ENCODE data around the gene HYPK. TPM values are rescaled to one million over a fixed set of nuclear protein-coding genes. Genes with fewer than 3 reads are reported as not detected.

The HYPK gene
- total RNA-seq, 5 donors from 2014 or later (not counting 1 experiment from before 2014, with no cell fraction given) = 19.2 to 23.6 (median 21.8) TPM

DNA sequence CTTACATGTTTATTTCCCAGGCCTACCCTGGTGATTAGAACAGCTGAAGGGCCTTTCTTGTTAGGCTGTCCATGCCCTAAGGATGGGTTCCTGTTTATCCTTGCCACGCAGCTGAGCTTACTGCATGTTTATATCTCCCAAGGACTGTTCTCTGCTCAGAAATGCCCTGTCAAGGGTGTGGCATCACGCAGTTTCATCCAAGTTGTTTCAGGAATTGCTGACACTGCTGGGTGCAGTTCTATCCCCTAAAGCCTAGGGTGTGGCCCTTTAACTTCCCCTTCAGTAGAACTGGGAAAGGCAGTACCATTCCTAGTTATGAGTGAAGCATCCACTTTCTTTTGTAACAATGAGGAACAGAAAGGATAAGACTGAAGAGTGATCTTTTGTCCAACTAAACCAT, 28.6 kb upstream of the HYPK start:
- no peak for DNase-seq
- Mint-ChIP-seq H3K27ac (peak overlapping the region; percentile 34 to 59), H3K36me3 (peaks cover 32% of the 10 kb centered on the region), H3K4me3 (no peak overlapping the region), H3K9me3 (no peaks in the 10 kb centered on the region), H3K27me3 (no peaks in the 10 kb centered on the region), H3K4me1 (peaks cover 6 to 13% (median 9%) of the 10 kb centered on the region in 3 donors)
- Histone ChIP-seq H3K4me3 (ENCODE audit: control insufficient read depth in 1 of 2, extremely low read depth in 1 of 2, low read length in 1 of 2) (no peak overlapping the region), H3K27me3 (replicated peaks in 1 of 2; ENCODE audit: control insufficient read depth in 2 of 2, extremely low read depth in 1 of 2, insufficient read depth in 2 of 2, low read length in 1 of 2) (no peaks in the 10 kb centered on the region), H3K4me1 (ENCODE audit: control insufficient read depth in 1 of 2, extremely low read depth in 1 of 2, insufficient read depth in 2 of 2, low read length in 2 of 2) (peaks cover 0 to 11% of the 10 kb centered on the region in 2 experiments), H3K27ac (ENCODE audit: low read length) (no peak overlapping the region), H3K36me3 (ENCODE audit: control insufficient read depth in 2 of 2, extremely low read depth in 1 of 2, insufficient read depth in 1 of 2, low read length in 1 of 2) (peaks cover 0 to 60% of the 10 kb centered on the region in 2 donors), H3K9me3 (no peaks in the 10 kb centered on the region)
- WGBS (ENCODE audit: insufficient coverage) = 91% methylated on average over 1 of the region's 2 CpGs
- ChIA-PET POLR2A (no interaction called here), CTCF (no interaction called here)
- no peak for ATAC-seq (replicated peaks in 1 of 4)

DNA sequence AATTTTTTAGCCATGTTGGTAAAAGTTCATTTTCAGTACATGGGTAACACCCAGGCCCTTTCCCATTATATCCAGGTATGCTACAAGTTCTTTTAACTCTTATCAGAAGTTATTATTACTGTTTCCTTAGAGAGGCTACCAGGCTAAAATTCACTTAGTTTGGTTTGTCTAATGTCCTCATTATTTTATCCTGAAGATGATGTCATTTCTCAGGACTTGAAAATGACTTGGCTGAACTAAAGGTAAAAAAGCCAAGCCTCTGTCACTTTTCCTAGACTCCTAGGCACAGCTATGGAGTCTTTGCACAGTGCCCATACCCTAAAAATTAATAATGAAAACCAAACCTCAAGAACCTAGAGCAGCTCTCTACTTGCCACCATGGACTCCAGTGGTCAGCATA, 27.8 kb upstream of the HYPK start:
- peaks cover 0 to 54% of the 10 kb centered on the region in 2 donors for H3K36me3 ChIP-seq (ENCODE audit: control insufficient read depth in 2 of 2, extremely low read depth in 1 of 2, insufficient read depth in 1 of 2, low read length in 1 of 2)
- no peak overlapping the region for H3K27ac ChIP-seq (ENCODE audit: low read length)
- H3K27me3 ChIP-seq (replicated peaks in 1 of 2; ENCODE audit: control insufficient read depth in 2 of 2, extremely low read depth in 1 of 2, insufficient read depth in 2 of 2, low read length in 1 of 2) = no peaks in the 10 kb centered on the region
- Mint-ChIP-seq H3K4me1 (peaks cover 12 to 20% (median 13%) of the 10 kb centered on the region in 3 donors), H3K27ac (no peak overlapping the region), H3K27me3 (no peaks in the 10 kb centered on the region), H3K36me3 (peaks cover 32% of the 10 kb centered on the region), H3K4me3 (no peak overlapping the region), H3K9me3 (no peaks in the 10 kb centered on the region)
- ATAC-seq (replicated peaks in 1 of 4) = no peak
- peaks cover 3 to 14% of the 10 kb centered on the region in 2 experiments for H3K4me1 ChIP-seq (ENCODE audit: control insufficient read depth in 1 of 2, extremely low read depth in 1 of 2, insufficient read depth in 2 of 2, low read length in 2 of 2)
- H3K4me3 ChIP-seq (ENCODE audit: control insufficient read depth in 1 of 2, extremely low read depth in 1 of 2, low read length in 1 of 2) = no peak overlapping the region
- no peak for DNase-seq
- CTCF ChIA-PET = no interaction called here
- no peaks in the 10 kb centered on the region for H3K9me3 ChIP-seq
- POLR2A ChIA-PET = no interaction called here

DNA sequence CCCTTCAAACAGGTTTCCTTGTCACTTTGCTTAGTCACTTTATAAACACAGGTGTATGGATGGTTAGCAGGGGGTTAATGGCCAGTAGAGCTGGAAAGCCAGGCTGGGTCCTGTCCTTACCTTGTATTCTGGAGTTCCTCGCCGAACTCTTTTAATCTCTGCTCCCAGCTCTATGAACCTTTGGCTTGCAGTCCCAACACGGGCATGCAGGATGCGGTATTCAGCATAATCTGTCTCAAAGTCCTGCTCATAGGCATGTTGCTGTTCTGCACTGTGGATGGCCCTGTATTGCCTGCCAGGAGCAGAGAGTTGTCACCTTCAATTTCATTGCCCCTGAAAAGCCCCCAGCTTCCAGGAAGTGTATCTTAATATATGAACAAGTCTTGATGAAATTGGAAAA, 26.3 kb upstream of the HYPK start:
- H3K4me3 Mint-ChIP-seq = no peak overlapping the region
- POLR2A ChIA-PET = no interaction called here
- H3K4me1 Mint-ChIP-seq = peaks cover 16 to 26% (median 21%) of the 10 kb centered on the region in 3 donors
- Histone ChIP-seq H3K4me1 (ENCODE audit: control insufficient read depth in 1 of 2, extremely low read depth in 1 of 2, insufficient read depth in 2 of 2, low read length in 2 of 2) (peaks cover 3 to 22% of the 10 kb centered on the region in 2 experiments), H3K27me3 (replicated peaks in 1 of 2; ENCODE audit: control insufficient read depth in 2 of 2, extremely low read depth in 1 of 2, insufficient read depth in 2 of 2, low read length in 1 of 2) (no peaks in the 10 kb centered on the region), H3K9me3 (no peaks in the 10 kb centered on the region), H3K4me3 (ENCODE audit: control insufficient read depth in 1 of 2, extremely low read depth in 1 of 2, low read length in 1 of 2) (no peak overlapping the region), H3K36me3 (ENCODE audit: control insufficient read depth in 2 of 2, extremely low read depth in 1 of 2, insufficient read depth in 1 of 2, low read length in 1 of 2) (peaks cover 0 to 40% of the 10 kb centered on the region in 2 donors), H3K27ac (ENCODE audit: low read length) (no peak overlapping the region)
- DNase-seq = no peak
- H3K27me3 Mint-ChIP-seq = no peaks in the 10 kb centered on the region
- no peak for ATAC-seq (replicated peaks in 1 of 4)
- WGBS (ENCODE audit: insufficient coverage) = 93% methylated on average over 3 of the region's 4 CpGs
- peak overlapping the region; percentile 30 to 37 for H3K27ac Mint-ChIP-seq
- H3K9me3 Mint-ChIP-seq = no peaks in the 10 kb centered on the region
- peaks cover 23% of the 10 kb centered on the region for H3K36me3 Mint-ChIP-seq
- CTCF ChIA-PET = no interaction called here

DNA sequence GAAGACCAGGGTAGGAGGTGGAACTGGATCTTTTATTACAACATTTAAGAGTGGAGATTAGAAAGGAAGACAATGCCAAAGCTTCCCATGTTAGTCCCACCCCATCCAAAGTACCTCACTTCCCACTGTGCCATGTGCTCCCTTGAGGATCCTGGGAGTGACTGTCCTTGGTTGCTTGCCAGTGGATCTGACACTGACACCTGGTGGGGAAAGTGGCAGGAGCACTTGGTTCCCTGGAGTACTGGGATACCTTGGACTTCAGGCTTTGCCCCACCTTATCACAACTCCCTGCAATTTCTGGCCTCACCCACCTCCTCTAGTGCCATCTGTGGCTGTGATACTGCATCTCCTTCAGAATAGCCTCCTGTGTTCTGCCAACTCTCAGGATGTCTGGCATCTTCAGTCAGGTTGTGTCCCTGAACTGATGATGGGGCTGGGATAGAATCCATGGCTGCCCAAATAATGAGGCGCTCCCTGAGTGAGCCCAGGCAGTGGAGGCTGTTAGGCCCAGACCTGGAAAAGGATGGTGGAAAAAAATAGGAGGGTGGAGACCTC, 24.9 kb upstream of the HYPK start:
- Mint-ChIP-seq H3K4me3 (peak overlapping the region; percentile 92 to 93 (median 93)), H3K27me3 (no peaks in the 10 kb centered on the region), H3K36me3 (peaks cover 11% of the 10 kb centered on the region), H3K9me3 (no peaks in the 10 kb centered on the region), H3K4me1 (peaks cover 18 to 23% (median 18%) of the 10 kb centered on the region in 3 donors), H3K27ac (peak overlapping the region; percentile 61 to 74)
- ATAC-seq (replicated peaks in 1 of 4) = no peak
- peak in 1 of 35 experiments; percentile 20 for DNase-seq
- peak overlapping the region; percentile 31 for H3K27ac ChIP-seq (ENCODE audit: low read length)
- H3K9me3 ChIP-seq = no peaks in the 10 kb centered on the region
- ChIA-PET POLR2A (interaction anchor here in 1 of 2 donors (0.6 kb wide), 1 partner anchor 47 kb away, joined by 3 read pairs; no protein-coding TSS in a partner anchor), CTCF (no interaction called here)
- no peaks in the 10 kb centered on the region for H3K27me3 ChIP-seq (replicated peaks in 1 of 2; ENCODE audit: control insufficient read depth in 2 of 2, extremely low read depth in 1 of 2, insufficient read depth in 2 of 2, low read length in 1 of 2)
- no CpG with 5 or more reads among the region's 1 CpG for WGBS (ENCODE audit: insufficient coverage)
- H3K4me1 ChIP-seq (ENCODE audit: control insufficient read depth in 1 of 2, extremely low read depth in 1 of 2, insufficient read depth in 2 of 2, low read length in 2 of 2) = peaks cover 3 to 22% of the 10 kb centered on the region in 2 experiments
- H3K36me3 ChIP-seq (ENCODE audit: control insufficient read depth in 2 of 2, extremely low read depth in 1 of 2, insufficient read depth in 1 of 2, low read length in 1 of 2) = peaks cover 0 to 28% of the 10 kb centered on the region in 2 donors
- H3K4me3 ChIP-seq (ENCODE audit: control insufficient read depth in 1 of 2, extremely low read depth in 1 of 2, low read length in 1 of 2) = no peak overlapping the region

DNA sequence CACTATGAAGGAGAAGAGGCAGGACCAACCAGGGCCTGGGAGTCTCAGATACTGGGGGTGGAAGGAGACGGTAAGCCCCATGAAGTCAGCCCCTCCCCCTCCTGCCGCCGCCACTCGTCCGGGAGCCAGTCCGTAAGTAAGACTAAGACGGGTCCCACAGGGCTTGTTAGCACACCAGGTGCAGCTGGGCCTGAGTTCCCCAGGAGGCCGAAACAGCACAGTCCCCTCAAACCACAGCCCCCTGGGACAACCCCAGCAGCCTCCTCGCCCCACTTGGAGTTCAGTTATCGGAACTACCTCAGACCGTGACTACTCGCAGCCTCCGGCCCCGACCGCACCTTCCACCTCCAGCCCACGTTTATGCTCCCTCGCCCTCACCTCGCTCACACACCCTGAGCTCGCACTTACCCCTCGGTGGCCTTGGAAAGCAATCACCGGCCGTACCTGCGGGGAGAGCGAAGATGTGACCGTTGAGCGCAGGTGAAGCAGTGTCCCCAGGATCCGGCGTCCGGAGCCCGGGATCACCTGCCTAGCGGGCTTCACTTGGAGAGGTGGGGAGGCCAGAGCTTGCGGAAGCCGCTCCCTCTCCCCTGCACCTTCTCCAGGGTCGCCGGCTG, 24.2 kb upstream of the HYPK start:
- peak overlapping the region; percentile 73 for H3K27ac ChIP-seq (ENCODE audit: low read length)
- ChIA-PET POLR2A (interaction anchor here in 1 of 2 donors (0.6 kb wide), 1 partner anchor 29 kb away, joined by 4 read pairs; no protein-coding TSS in a partner anchor), CTCF (interaction anchor here (0.6 to 1.5 kb wide), 7 partner anchors 8 to 48 kb away, joined by 3 to 11 read pairs (median 5); partner anchors contain the start of genes HYPK (in 1 of the 2), MFAP1 (in 1 of the 2) and SERF2 (in 1 of the 2))
- Mint-ChIP-seq H3K27ac (peak overlapping the region; percentile 69 to 95), H3K9me3 (no peaks in the 10 kb centered on the region), H3K4me1 (peaks cover 18 to 23% (median 18%) of the 10 kb centered on the region in 3 donors), H3K4me3 (peak overlapping the region; percentile 92 to 93 (median 93)), H3K36me3 (peaks cover 6% of the 10 kb centered on the region), H3K27me3 (no peaks in the 10 kb centered on the region)
- H3K36me3 ChIP-seq (ENCODE audit: control insufficient read depth in 2 of 2, extremely low read depth in 1 of 2, insufficient read depth in 1 of 2, low read length in 1 of 2) = peaks cover 0 to 21% of the 10 kb centered on the region in 2 donors
- H3K27me3 ChIP-seq (replicated peaks in 1 of 2; ENCODE audit: control insufficient read depth in 2 of 2, extremely low read depth in 1 of 2, insufficient read depth in 2 of 2, low read length in 1 of 2) = no peaks in the 10 kb centered on the region
- no peaks in the 10 kb centered on the region for H3K9me3 ChIP-seq
- peak in 6 of 35 experiments; percentile 8 to 35 (median 10) for DNase-seq
- WGBS (ENCODE audit: insufficient coverage) = 57% methylated on average over 25 of the region's 35 CpGs
- ATAC-seq (replicated peaks in 1 of 4) = no peak
- peaks cover 3 to 22% of the 10 kb centered on the region in 2 experiments for H3K4me1 ChIP-seq (ENCODE audit: control insufficient read depth in 1 of 2, extremely low read depth in 1 of 2, insufficient read depth in 2 of 2, low read length in 2 of 2)
- peak overlapping the region; percentile 87 to 96 for H3K4me3 ChIP-seq (ENCODE audit: control insufficient read depth in 1 of 2, extremely low read depth in 1 of 2, low read length in 1 of 2)

DNA sequence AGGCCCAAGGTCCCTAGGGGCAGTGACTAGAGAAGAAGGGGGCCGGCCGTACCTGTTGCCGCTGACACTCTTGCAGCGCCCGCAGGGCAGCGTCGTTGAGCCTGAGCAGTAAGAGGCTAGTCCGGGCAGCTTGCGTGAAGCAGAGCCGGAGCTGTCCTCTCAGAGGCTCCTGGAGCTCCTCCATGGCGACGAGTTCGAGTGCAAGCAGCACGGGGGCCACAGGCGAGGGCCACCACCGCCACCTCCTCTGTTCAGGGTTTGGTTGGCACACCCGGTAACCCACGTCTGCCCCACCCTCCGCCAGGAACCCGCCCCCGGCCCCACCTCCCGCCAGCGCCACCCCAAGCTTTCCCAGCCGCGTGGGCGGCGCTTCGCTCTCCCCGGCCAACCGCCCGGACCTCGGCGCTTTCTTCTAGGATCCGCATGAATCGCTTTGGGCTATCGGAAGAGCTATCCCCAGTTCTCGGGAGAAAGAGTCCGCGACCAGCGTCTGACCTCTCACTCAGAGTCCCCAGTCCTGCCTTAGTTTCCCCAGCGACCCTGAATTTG, 23.6 kb upstream of the HYPK start, which contains the start of gene ELL3:
Gene ELL3 (minus strand): TSS at position 249 of the 549 bp plus-strand sequence. CDS start 65 bp downstream, at position 184.
- Mint-ChIP-seq H3K4me1 (peaks cover 18 to 23% (median 18%) of the 10 kb centered on the region in 3 donors), H3K36me3 (peaks cover 3% of the 10 kb centered on the region), H3K9me3 (no peaks in the 10 kb centered on the region), H3K27me3 (no peaks in the 10 kb centered on the region), H3K27ac (peak within 1 kb of the TSS; percentile 91 to 95), H3K4me3 (peak within 1 kb of the TSS; percentile 92 to 93 (median 93))
- CTCF ChIA-PET = interaction anchor here (0.6 to 1.5 kb wide), 8 partner anchors 8 to 48 kb away, joined by 3 to 11 read pairs (median 5); partner anchors contain the start of genes HYPK (in 1 of the 2), MFAP1 (in 1 of the 2) and SERF2 (in 1 of the 2)
- Histone ChIP-seq H3K36me3 (ENCODE audit: control insufficient read depth in 2 of 2, extremely low read depth in 1 of 2, insufficient read depth in 1 of 2, low read length in 1 of 2) (peaks cover 0 to 15% of the 10 kb centered on the region in 2 donors), H3K4me3 (ENCODE audit: control insufficient read depth in 1 of 2, extremely low read depth in 1 of 2, low read length in 1 of 2) (peak within 1 kb of the TSS; percentile 87 to 96), H3K27me3 (replicated peaks in 1 of 2; ENCODE audit: control insufficient read depth in 2 of 2, extremely low read depth in 1 of 2, insufficient read depth in 2 of 2, low read length in 1 of 2) (no peaks in the 10 kb centered on the region), H3K4me1 (ENCODE audit: control insufficient read depth in 1 of 2, extremely low read depth in 1 of 2, insufficient read depth in 2 of 2, low read length in 2 of 2) (peaks cover 3 to 22% of the 10 kb centered on the region in 2 experiments), H3K27ac (ENCODE audit: low read length) (peak within 1 kb of the TSS; percentile 73), H3K9me3 (no peaks in the 10 kb centered on the region)
- WGBS (ENCODE audit: insufficient coverage) = 4% methylated on average over 29 of the region's 41 CpGs
- ATAC-seq (replicated peaks in 1 of 4) (peak; percentile 84 to 89 (median 86)), DNase-seq (peak in 34 of 35 experiments; percentile 52 to 86 (median 71))
- POLR2A ChIA-PET = interaction anchor here (0.6 to 1.0 kb wide), 3 partner anchors 22 to 48 kb away, joined by 3 to 9 read pairs (median 4); partner anchors contain the start of gene MFAP1 (in 1 of the 2)

All from T-cell (primary cell).